ENCODE data around the gene ALG6. TPM values are rescaled to one million over a fixed set of nuclear protein-coding genes. Genes with fewer than 3 reads are reported as not detected.

ALG6 gene
- total and polyA plus RNA-seq, 2 donors (not counting 1 experiment from before 2014, with no cell fraction given): 12.5 to 15.9 TPM

DNA sequence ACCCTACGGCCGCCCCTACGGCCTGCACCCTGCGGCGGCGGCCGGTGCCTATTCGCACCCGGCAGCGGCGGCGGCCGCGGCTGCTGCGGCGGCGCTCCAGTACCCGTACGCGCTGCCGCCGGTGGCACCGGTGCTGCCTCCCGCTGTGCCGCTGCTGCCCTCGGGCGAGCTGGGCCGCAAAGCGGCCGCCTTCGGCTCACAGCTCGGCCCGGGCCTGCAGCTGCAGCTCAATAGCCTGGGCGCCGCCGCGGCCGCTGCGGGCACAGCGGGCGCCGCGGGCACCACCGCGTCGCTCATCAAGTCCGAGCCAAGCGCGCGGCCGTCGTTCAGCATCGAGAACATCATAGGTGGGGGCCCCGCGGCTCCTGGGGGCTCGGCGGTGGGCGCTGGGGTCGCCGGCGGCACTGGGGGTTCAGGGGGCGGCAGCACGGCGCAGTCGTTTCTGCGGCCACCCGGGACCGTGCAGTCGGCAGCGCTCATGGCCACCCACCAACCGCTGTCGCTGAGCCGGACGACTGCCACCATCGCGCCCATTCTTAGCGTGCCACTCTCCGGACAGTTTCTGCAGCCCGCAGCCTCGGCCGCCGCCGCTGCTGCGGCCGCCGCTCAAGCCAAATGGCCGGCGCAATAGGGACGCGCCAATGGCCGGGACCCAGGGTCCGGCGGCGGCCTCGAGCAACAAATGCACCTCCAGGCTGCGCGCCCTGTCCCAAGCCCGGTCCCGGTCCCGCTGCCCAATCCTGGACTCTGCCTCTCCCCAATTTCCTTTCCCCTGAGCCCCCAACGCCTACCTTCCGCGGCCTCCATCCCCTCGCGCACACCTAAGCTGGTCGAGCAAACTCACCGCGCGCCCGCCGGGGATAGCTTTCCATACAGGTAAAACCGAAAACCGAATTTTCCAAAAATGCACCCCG, 43.3 kb upstream of the ALG6 start:
- Histone ChIP-seq H3K4me2 (ENCODE audit: extremely low read depth, insufficient read depth, low read length) (no peak overlapping the region), H3K4me1 (ENCODE audit: control insufficient read depth, extremely low read depth, insufficient read depth, low read length) (no peaks in the 10 kb centered on the region), H3K9me3 (ENCODE audit: control insufficient read depth, insufficient read depth, low read depth, low read length) (no peaks in the 10 kb centered on the region), H3K79me2 (ENCODE audit: control insufficient read depth, insufficient read depth, low read length) (no peaks in the 10 kb centered on the region), H3K27me3 (ENCODE audit: control insufficient read depth, insufficient read depth, low read length) (peaks cover 93% of the 10 kb centered on the region), H3K27ac (ENCODE audit: insufficient read depth, low read length) (no peak overlapping the region), H3K9ac (ENCODE audit: insufficient read depth, low read length) (no peak overlapping the region), H4K20me1 (ENCODE audit: control insufficient read depth, extremely low read depth, insufficient read depth, low read length) (no peaks in the 10 kb centered on the region), H3K36me3 (ENCODE audit: control insufficient read depth, insufficient read depth, low read length) (no peaks in the 10 kb centered on the region), H3K4me3 (replicated peaks in 1 of 4; ENCODE audit: control extremely low read depth in 1 of 4, insufficient read depth in 1 of 4, low read depth in 3 of 4, low read length in 4 of 4) (no peak overlapping the region), H2AFZ (ENCODE audit: low read length) (no peak overlapping the region)
- no peak for TF ChIP-seq CTCF (conservative IDR thresholded peaks at IDR 0.05 in 1 of 2, IDR thresholded peaks at IDR 0.05 in 1 of 2; ENCODE audit: low read depth in 1 of 2, low read length in 2 of 2)
- TF ChIP-seq EZH2 (IDR thresholded peaks at IDR 0.05; ENCODE audit: low read length, missing control alignments): peak; percentile 98
- no peak for DNase-seq (ENCODE audit: low read depth in 2 of 2)

DNA sequence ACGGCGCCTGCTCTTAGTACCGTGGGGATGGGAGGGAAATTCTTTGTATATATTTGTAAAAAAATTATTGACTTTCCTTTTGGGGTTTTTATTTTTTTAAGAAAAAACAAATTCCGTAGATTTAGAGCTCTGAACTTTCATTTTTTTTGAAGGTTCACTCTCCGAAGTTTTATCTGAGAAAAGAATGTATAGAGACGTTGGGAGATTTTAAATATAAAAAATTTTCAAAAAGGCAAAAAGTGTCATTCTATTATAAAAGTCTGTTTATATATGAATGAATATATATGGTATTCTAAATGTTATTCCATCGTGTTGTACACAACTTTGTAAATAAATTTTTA, 42.7 kb upstream of the ALG6 start:
- Histone ChIP-seq H3K27me3 (ENCODE audit: control insufficient read depth, insufficient read depth, low read length) (peaks cover 93% of the 10 kb centered on the region), H3K36me3 (ENCODE audit: control insufficient read depth, insufficient read depth, low read length) (no peaks in the 10 kb centered on the region), H3K4me1 (ENCODE audit: control insufficient read depth, extremely low read depth, insufficient read depth, low read length) (no peaks in the 10 kb centered on the region), H3K4me3 (replicated peaks in 1 of 4; ENCODE audit: control extremely low read depth in 1 of 4, insufficient read depth in 1 of 4, low read depth in 3 of 4, low read length in 4 of 4) (no peak overlapping the region), H3K27ac (ENCODE audit: insufficient read depth, low read length) (no peak overlapping the region), H3K9me3 (ENCODE audit: control insufficient read depth, insufficient read depth, low read depth, low read length) (no peaks in the 10 kb centered on the region), H2AFZ (ENCODE audit: low read length) (no peak overlapping the region), H3K79me2 (ENCODE audit: control insufficient read depth, insufficient read depth, low read length) (no peaks in the 10 kb centered on the region), H4K20me1 (ENCODE audit: control insufficient read depth, extremely low read depth, insufficient read depth, low read length) (no peaks in the 10 kb centered on the region), H3K4me2 (ENCODE audit: extremely low read depth, insufficient read depth, low read length) (no peak overlapping the region), H3K9ac (ENCODE audit: insufficient read depth, low read length) (no peak overlapping the region)
- DNase-seq (ENCODE audit: low read depth in 2 of 2): peak in 1 of 2 donors; percentile 5
- TF ChIP-seq CTCF (conservative IDR thresholded peaks at IDR 0.05 in 1 of 2, IDR thresholded peaks at IDR 0.05 in 1 of 2; ENCODE audit: low read depth in 1 of 2, low read length in 2 of 2) (no peak), EZH2 (IDR thresholded peaks at IDR 0.05; ENCODE audit: low read length, missing control alignments) (no peak)

- Histone ChIP-seq H3K4me1 (ENCODE audit: control insufficient read depth, extremely low read depth, insufficient read depth, low read length) (peaks cover 2% of the 10 kb centered on the region), H3K79me2 (ENCODE audit: control insufficient read depth, insufficient read depth, low read length) (no peaks in the 10 kb centered on the region), H3K27ac (ENCODE audit: insufficient read depth, low read length) (no peak overlapping the region), H2AFZ (ENCODE audit: low read length) (no peak overlapping the region), H3K27me3 (ENCODE audit: control insufficient read depth, insufficient read depth, low read length) (peaks cover 93% of the 10 kb centered on the region), H3K9me3 (ENCODE audit: control insufficient read depth, insufficient read depth, low read depth, low read length) (no peaks in the 10 kb centered on the region), H3K4me3 (replicated peaks in 1 of 4; ENCODE audit: control extremely low read depth in 1 of 4, insufficient read depth in 1 of 4, low read depth in 3 of 4, low read length in 4 of 4) (no peak overlapping the region), H3K4me2 (ENCODE audit: extremely low read depth, insufficient read depth, low read length) (no peak overlapping the region), H3K9ac (ENCODE audit: insufficient read depth, low read length) (no peak overlapping the region), H3K36me3 (ENCODE audit: control insufficient read depth, insufficient read depth, low read length) (no peaks in the 10 kb centered on the region), H4K20me1 (ENCODE audit: control insufficient read depth, extremely low read depth, insufficient read depth, low read length) (no peaks in the 10 kb centered on the region)
- DNase-seq (ENCODE audit: low read depth in 2 of 2): peak in 1 of 2 donors; percentile 6
- no peak for TF ChIP-seq CTCF (conservative IDR thresholded peaks at IDR 0.05 in 1 of 2, IDR thresholded peaks at IDR 0.05 in 1 of 2; ENCODE audit: low read depth in 1 of 2, low read length in 2 of 2)
- peak; percentile 18 for TF ChIP-seq EZH2 (IDR thresholded peaks at IDR 0.05; ENCODE audit: low read length, missing control alignments)
Measured at GRCh38 chr1:63325279-63325985, 42.0 kb upstream of the ALG6 start.
